ENCODE data around the gene DDR2.

The DDR2 gene

DNA sequence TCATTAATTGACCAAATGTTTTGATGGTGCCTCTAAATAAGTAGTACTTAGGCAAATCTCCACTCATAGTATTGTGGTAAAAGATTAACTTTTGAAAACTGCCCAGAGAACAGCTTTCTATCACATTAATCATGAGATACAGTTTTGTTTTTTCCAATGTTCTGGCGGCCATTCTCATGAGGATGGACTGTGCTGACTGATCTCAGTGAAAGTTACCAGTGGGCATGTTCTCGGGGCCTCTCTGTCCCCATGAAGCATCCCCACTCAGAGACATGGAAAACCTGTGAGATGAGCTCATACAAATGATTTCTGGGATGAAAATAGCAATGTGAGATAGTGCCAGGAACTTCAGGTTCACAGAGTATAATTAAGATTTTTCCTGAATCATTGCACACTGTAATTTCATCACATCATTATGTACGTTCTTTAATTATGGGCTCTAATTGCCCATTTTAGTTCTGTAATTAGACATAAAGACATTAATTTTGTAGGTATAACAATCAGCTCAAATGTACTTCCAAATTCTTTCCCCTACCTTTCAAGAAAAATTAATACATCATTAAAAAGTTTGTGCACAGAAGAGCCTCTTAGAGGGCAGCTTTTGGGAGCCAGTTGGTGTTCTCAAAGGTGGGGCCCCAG lies 40.5 kb downstream of the DDR2 start:
- no peak overlapping the region for H2AK5ac ChIP-seq (ENCODE audit: low read length, severe bottlenecking)
- peak overlapping the region; percentile 64 for H3K9ac ChIP-seq (ENCODE audit: low read length)
- no peak overlapping the region for H2BK15ac ChIP-seq (ENCODE audit: low read depth, poor library complexity, severe bottlenecking)
- peaks cover 18% of the 10 kb centered on the region for H3K79me1 ChIP-seq (replicated peaks; ENCODE audit: low read length, poor library complexity, severe bottlenecking)
- peaks cover 0 to 27% of the 10 kb centered on the region in 2 experiments for H3K36me3 ChIP-seq (ENCODE audit: control insufficient read depth in 1 of 2, insufficient read depth in 2 of 2, low read depth in 1 of 2, low read length in 2 of 2)
- no peak overlapping the region for H2AFZ ChIP-seq (ENCODE audit: low read depth, low read length)
- WGBS = 100% methylated on average over 2 of the region's 3 CpGs
- no peak overlapping the region for H3K14ac ChIP-seq (ENCODE audit: low read length in 2 of 2)
- H4K8ac ChIP-seq (ENCODE audit: low read length) = no peak overlapping the region
- peaks cover 9% of the 10 kb centered on the region for H3K4me1 ChIP-seq (ENCODE audit: control insufficient read depth, insufficient read depth, low read depth, low read length)
- peak overlapping the region in 1 of 2 experiments; percentile 3 for H3K4me3 ChIP-seq (ENCODE audit: insufficient read depth in 1 of 2, low read depth in 1 of 2, low read length in 2 of 2)
- H3K27ac ChIP-seq (ENCODE audit: low read length, poor library complexity, severe bottlenecking) = peak overlapping the region; percentile 72
- H3K18ac ChIP-seq (ENCODE audit: low read depth in 1 of 2, low read length in 2 of 2) = no peak overlapping the region
- no peak for DNase-seq
- no peaks in the 10 kb centered on the region for H3K9me3 ChIP-seq (ENCODE audit: control insufficient read depth, low read length)
- H3K27me3 ChIP-seq (ENCODE audit: control insufficient read depth in 1 of 2, insufficient read depth in 1 of 2, low read length in 2 of 2) = no peaks in the 10 kb centered on the region
- no peak overlapping the region for H2BK5ac ChIP-seq (ENCODE audit: low read depth, low read length, poor library complexity, severe bottlenecking)
- no peak overlapping the region for H3K4me2 ChIP-seq (ENCODE audit: low read length, poor library complexity, severe bottlenecking)
- no peak overlapping the region for H2BK12ac ChIP-seq (ENCODE audit: low read length in 2 of 2)
- no peak overlapping the region for H4K91ac ChIP-seq (ENCODE audit: low read length)
- no peak overlapping the region for H2BK120ac ChIP-seq (ENCODE audit: low read depth, low read length)
- H3K4ac ChIP-seq (ENCODE audit: low read depth in 1 of 2, low read length in 2 of 2) = no peak overlapping the region
- H3K23ac ChIP-seq (ENCODE audit: low read length in 2 of 2) = no peak overlapping the region

DNA sequence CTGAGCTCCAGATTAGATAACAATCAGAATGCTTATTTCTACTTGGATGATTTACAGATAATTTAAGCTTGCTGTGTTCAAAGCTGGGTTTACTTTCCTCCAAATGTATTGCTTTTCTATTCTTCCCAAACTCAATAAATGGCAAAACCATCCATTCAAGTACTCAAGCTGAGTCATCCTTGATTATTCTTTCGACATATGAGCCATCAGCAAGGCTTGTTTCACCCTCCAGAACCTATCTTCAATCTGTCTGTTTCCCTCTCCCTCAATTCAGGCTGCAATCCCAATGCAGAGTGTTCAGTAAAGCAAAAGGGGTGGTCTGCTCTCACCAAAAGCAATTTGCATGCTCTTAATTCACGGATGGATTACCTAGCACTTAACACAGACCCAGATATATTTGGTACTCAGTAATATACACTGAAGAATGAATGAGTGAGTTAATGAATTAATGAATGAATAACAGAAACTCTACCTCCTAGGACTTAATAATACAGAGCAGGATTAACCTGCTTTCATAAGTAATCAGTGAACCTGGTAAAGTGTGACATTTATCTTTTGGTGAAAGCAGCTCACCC lies 41.9 kb downstream of the DDR2 start:
- Histone ChIP-seq H2AFZ (ENCODE audit: low read depth, low read length) (no peak overlapping the region), H3K4me3 (ENCODE audit: insufficient read depth in 1 of 2, low read depth in 1 of 2, low read length in 2 of 2) (peak overlapping the region in 1 of 2 experiments; percentile 15), H4K91ac (ENCODE audit: low read length) (no peak overlapping the region), H3K79me1 (replicated peaks; ENCODE audit: low read length, poor library complexity, severe bottlenecking) (peaks cover 15% of the 10 kb centered on the region), H3K4me1 (ENCODE audit: control insufficient read depth, insufficient read depth, low read depth, low read length) (peaks cover 12% of the 10 kb centered on the region), H4K8ac (ENCODE audit: low read length) (no peak overlapping the region), H3K27me3 (ENCODE audit: control insufficient read depth in 1 of 2, insufficient read depth in 1 of 2, low read length in 2 of 2) (no peaks in the 10 kb centered on the region), H3K23ac (ENCODE audit: low read length in 2 of 2) (no peak overlapping the region), H3K36me3 (ENCODE audit: control insufficient read depth in 1 of 2, insufficient read depth in 2 of 2, low read depth in 1 of 2, low read length in 2 of 2) (peaks cover 0 to 21% of the 10 kb centered on the region in 2 experiments), H3K27ac (ENCODE audit: low read length, poor library complexity, severe bottlenecking) (peak overlapping the region; percentile 59), H3K4ac (ENCODE audit: low read depth in 1 of 2, low read length in 2 of 2) (no peak overlapping the region), H3K18ac (ENCODE audit: low read depth in 1 of 2, low read length in 2 of 2) (no peak overlapping the region), H3K9me3 (ENCODE audit: control insufficient read depth, low read length) (no peaks in the 10 kb centered on the region), H2AK5ac (ENCODE audit: low read length, severe bottlenecking) (no peak overlapping the region), H2BK15ac (ENCODE audit: low read depth, poor library complexity, severe bottlenecking) (no peak overlapping the region), H2BK12ac (ENCODE audit: low read length in 2 of 2) (no peak overlapping the region), H3K9ac (ENCODE audit: low read length) (peak overlapping the region; percentile 64), H2BK120ac (ENCODE audit: low read depth, low read length) (no peak overlapping the region), H2BK5ac (ENCODE audit: low read depth, low read length, poor library complexity, severe bottlenecking) (no peak overlapping the region), H3K14ac (ENCODE audit: low read length in 2 of 2) (no peak overlapping the region), H3K4me2 (ENCODE audit: low read length, poor library complexity, severe bottlenecking) (no peak overlapping the region)
- WGBS = 39% methylated on average over 1 of the region's 2 CpGs
- peak; percentile 67 for DNase-seq

DNA sequence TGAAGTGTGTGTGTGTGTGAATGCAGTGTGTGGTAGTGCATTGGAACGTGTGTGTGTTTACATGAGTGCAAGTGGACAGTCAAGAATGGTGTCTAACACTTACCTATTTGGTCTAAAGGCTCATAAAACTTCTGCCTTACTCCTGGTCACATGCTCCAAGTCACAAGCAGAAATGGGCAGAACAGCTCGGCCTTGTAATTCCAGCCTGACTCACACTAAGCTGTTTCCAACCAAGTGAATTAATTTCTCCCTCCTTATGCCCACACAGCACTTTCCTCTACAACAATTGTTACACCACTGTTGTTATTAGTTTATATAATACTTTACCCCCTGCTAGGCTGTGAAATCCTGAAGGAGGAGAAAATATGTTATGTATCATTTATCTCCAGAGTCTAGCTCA lies 43.8 kb downstream of the DDR2 start:
- Histone ChIP-seq H2BK12ac (ENCODE audit: low read length in 2 of 2) (peak overlapping the region; percentile 11 to 61), H2AK5ac (ENCODE audit: low read length, severe bottlenecking) (no peak overlapping the region), H3K4ac (ENCODE audit: low read depth in 1 of 2, low read length in 2 of 2) (peak overlapping the region in 1 of 2 experiments; percentile 68), H3K4me3 (ENCODE audit: insufficient read depth in 1 of 2, low read depth in 1 of 2, low read length in 2 of 2) (peak overlapping the region in 1 of 2 experiments; percentile 52), H3K4me2 (ENCODE audit: low read length, poor library complexity, severe bottlenecking) (no peak overlapping the region), H4K8ac (ENCODE audit: low read length) (peak overlapping the region; percentile 3), H2BK5ac (ENCODE audit: low read depth, low read length, poor library complexity, severe bottlenecking) (no peak overlapping the region), H3K23ac (ENCODE audit: low read length in 2 of 2) (no peak overlapping the region), H3K18ac (ENCODE audit: low read depth in 1 of 2, low read length in 2 of 2) (peak overlapping the region in 1 of 2 experiments; percentile 52), H2AFZ (ENCODE audit: low read depth, low read length) (no peak overlapping the region), H3K9me3 (ENCODE audit: control insufficient read depth, low read length) (peaks cover 7% of the 10 kb centered on the region), H2BK15ac (ENCODE audit: low read depth, poor library complexity, severe bottlenecking) (no peak overlapping the region), H3K4me1 (ENCODE audit: control insufficient read depth, insufficient read depth, low read depth, low read length) (peaks cover 12% of the 10 kb centered on the region), H4K91ac (ENCODE audit: low read length) (peak overlapping the region; percentile 75), H3K27me3 (ENCODE audit: control insufficient read depth in 1 of 2, insufficient read depth in 1 of 2, low read length in 2 of 2) (no peaks in the 10 kb centered on the region), H3K36me3 (ENCODE audit: control insufficient read depth in 1 of 2, insufficient read depth in 2 of 2, low read depth in 1 of 2, low read length in 2 of 2) (peaks cover 0 to 28% of the 10 kb centered on the region in 2 experiments), H3K79me1 (replicated peaks; ENCODE audit: low read length, poor library complexity, severe bottlenecking) (peaks cover 12% of the 10 kb centered on the region), H3K14ac (ENCODE audit: low read length in 2 of 2) (no peak overlapping the region), H3K27ac (ENCODE audit: low read length, poor library complexity, severe bottlenecking) (peak overlapping the region; percentile 58), H3K9ac (ENCODE audit: low read length) (peak overlapping the region; percentile 74), H2BK120ac (ENCODE audit: low read depth, low read length) (no peak overlapping the region)
- WGBS = 50% methylated on average over 1 of the region's 2 CpGs
- peak; percentile 52 for DNase-seq

DNA sequence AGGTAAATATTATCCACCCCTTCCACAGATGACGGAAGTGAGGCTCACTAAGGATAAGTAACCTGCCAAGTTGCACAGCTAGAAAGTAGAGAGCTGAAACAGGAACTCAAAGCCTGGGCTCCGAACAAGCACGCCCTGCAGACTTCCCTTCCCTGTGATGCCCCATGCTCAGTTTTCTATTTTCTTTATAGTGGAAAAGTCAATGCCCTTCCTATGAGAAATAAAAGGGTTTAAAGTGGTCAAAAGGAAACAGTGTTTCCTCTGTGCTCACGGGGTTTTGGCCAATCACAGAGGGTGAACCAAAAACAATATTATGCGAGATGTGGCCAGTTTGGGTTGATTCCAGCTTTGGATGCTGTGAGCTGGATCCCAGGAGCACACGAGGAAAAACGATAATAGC lies 44.5 kb downstream of the DDR2 start:
- H3K18ac ChIP-seq (ENCODE audit: low read depth in 1 of 2, low read length in 2 of 2) = no peak overlapping the region

More for the DNA sequence above, 44.5 kb downstream of the DDR2 start:
- peak overlapping the region in 1 of 2 experiments; percentile 52 for H3K4me3 ChIP-seq (ENCODE audit: insufficient read depth in 1 of 2, low read depth in 1 of 2, low read length in 2 of 2)
- no peak overlapping the region for H2AK5ac ChIP-seq (ENCODE audit: low read length, severe bottlenecking)
- peaks cover 7% of the 10 kb centered on the region for H3K9me3 ChIP-seq (ENCODE audit: control insufficient read depth, low read length)
- no peak overlapping the region for H3K23ac ChIP-seq (ENCODE audit: low read length in 2 of 2)
- H4K8ac ChIP-seq (ENCODE audit: low read length) = no peak overlapping the region
- peak overlapping the region; percentile 73 for H3K9ac ChIP-seq (ENCODE audit: low read length)
- H4K91ac ChIP-seq (ENCODE audit: low read length) = no peak overlapping the region
- no peak overlapping the region for H2BK5ac ChIP-seq (ENCODE audit: low read depth, low read length, poor library complexity, severe bottlenecking)
- no peaks in the 10 kb centered on the region for H3K27me3 ChIP-seq (ENCODE audit: control insufficient read depth in 1 of 2, insufficient read depth in 1 of 2, low read length in 2 of 2)
- peaks cover 12% of the 10 kb centered on the region for H3K4me1 ChIP-seq (ENCODE audit: control insufficient read depth, insufficient read depth, low read depth, low read length)
- no peak for DNase-seq
- no peak overlapping the region for H2AFZ ChIP-seq (ENCODE audit: low read depth, low read length)
- H2BK12ac ChIP-seq (ENCODE audit: low read length in 2 of 2) = no peak overlapping the region
- H3K4ac ChIP-seq (ENCODE audit: low read depth in 1 of 2, low read length in 2 of 2) = no peak overlapping the region
- peaks cover 0 to 28% of the 10 kb centered on the region in 2 experiments for H3K36me3 ChIP-seq (ENCODE audit: control insufficient read depth in 1 of 2, insufficient read depth in 2 of 2, low read depth in 1 of 2, low read length in 2 of 2)
- H2BK120ac ChIP-seq (ENCODE audit: low read depth, low read length) = no peak overlapping the region
- H3K4me2 ChIP-seq (ENCODE audit: low read length, poor library complexity, severe bottlenecking) = peak overlapping the region; percentile 35
- H2BK15ac ChIP-seq (ENCODE audit: low read depth, poor library complexity, severe bottlenecking) = no peak overlapping the region
- peaks cover 12% of the 10 kb centered on the region for H3K79me1 ChIP-seq (replicated peaks; ENCODE audit: low read length, poor library complexity, severe bottlenecking)
- H3K14ac ChIP-seq (ENCODE audit: low read length in 2 of 2) = no peak overlapping the region
- WGBS = 99% methylated on average over 7 of the region's 7 CpGs
- peak overlapping the region; percentile 58 for H3K27ac ChIP-seq (ENCODE audit: low read length, poor library complexity, severe bottlenecking)
